Activated gamma-delta T cell (primary cell): ENCODE data around the gene ADARB1.
"Not testable (repeated sequence)": the region's sequence is repeated elsewhere in the genome, so short reads cannot be mapped to it uniquely, and the experiment has no call there.

Experiments used
- DNase-seq: peaks from one replicate; lab custom pipeline; 2025; lab: John Stamatoyannopoulos, UW

ADARB1 gene

GRCh38 chr21:45117314-45117713, 42.9 kb downstream of the ADARB1 start:
- DNase-seq = no peak

GRCh38 chr21:45118099-45118498, 43.7 kb downstream of the ADARB1 start:
- DNase-seq = no peak

- DNase-seq = no peak
Observed at GRCh38 chr21:45119812-45120211, 45.4 kb downstream of the ADARB1 start.

- DNase-seq = no peak
Observed at GRCh38 chr21:45120975-45121374, 46.6 kb downstream of the ADARB1 start.

GRCh38 chr21:45122030-45122429, 47.6 kb downstream of the ADARB1 start:
- no peak for DNase-seq

GRCh38 chr21:45122432-45123132, 48.2 kb downstream of the ADARB1 start:
- no peak for DNase-seq

GRCh38 chr21:45123440-45123839, 49.1 kb downstream of the ADARB1 start:
- DNase-seq = no peak

GRCh38 chr21:45124596-45124995, 50.2 kb downstream of the ADARB1 start:
- no peak for DNase-seq

- no peak for DNase-seq
Observed at GRCh38 chr21:45125357-45125756, 51.0 kb downstream of the ADARB1 start.

- DNase-seq = no peak
Observed at GRCh38 chr21:45126204-45126626, 51.8 kb downstream of the ADARB1 start.

GRCh38 chr21:45126983-45127382, 52.6 kb downstream of the ADARB1 start:
- no peak for DNase-seq

- DNase-seq = no peak
Observed at GRCh38 chr21:45127937-45128336, 53.6 kb downstream of the ADARB1 start.

- no peak for DNase-seq
Observed at GRCh38 chr21:45128613-45129188, 54.3 kb downstream of the ADARB1 start.

- no peak for DNase-seq
Observed at GRCh38 chr21:45129189-45129923, 55.0 kb downstream of the ADARB1 start.

- no peak for DNase-seq
Observed at GRCh38 chr21:45130324-45130774, 56.0 kb downstream of the ADARB1 start.

- no peak for DNase-seq
Observed at GRCh38 chr21:45131537-45131999, 57.2 kb downstream of the ADARB1 start.

- DNase-seq = no peak
Observed at GRCh38 chr21:45132841-45133573, 58.6 kb downstream of the ADARB1 start.

- DNase-seq = not testable (repeated sequence)
Observed at GRCh38 chr21:45133574-45134278, 59.3 kb downstream of the ADARB1 start.

- no peak for DNase-seq
Observed at GRCh38 chr21:45134279-45135076, 60.1 kb downstream of the ADARB1 start.

- no peak for DNase-seq
Observed at GRCh38 chr21:45135122-45135521, 60.7 kb downstream of the ADARB1 start.

- DNase-seq = no peak
Observed at GRCh38 chr21:45135868-45136267, 61.5 kb downstream of the ADARB1 start.
